SK-N-MC (cell line): Measurements from ENCODE around the gene DOCK4.

Experiments
- EZH2 ChIP-seq: fragments of 200-600 bp; sonication (generic); IDR thresholded peaks from one replicate; pipeline ENCODE4 v1.6.1; 2017; ENCODE audit warnings: antibody characterized with exemption
- FOXP2 ChIP-seq: optimal IDR thresholded peaks from 2 replicates; pipeline ENCODE3; 2011; ENCODE audit warnings: mild to moderate bottlenecking, moderate library complexity; ENCODE audit not compliant: insufficient read depth; ENCODE audit errors: extremely low read length, control extremely low read depth
- POLR2AphosphoS5 ChIP-seq: IDR thresholded peaks from 2 replicates; pipeline ENCODE4 v1.6.1; 2012; ENCODE audit warnings: mild to moderate bottlenecking, low read depth, low read length, borderline replicate concordance

DNA sequence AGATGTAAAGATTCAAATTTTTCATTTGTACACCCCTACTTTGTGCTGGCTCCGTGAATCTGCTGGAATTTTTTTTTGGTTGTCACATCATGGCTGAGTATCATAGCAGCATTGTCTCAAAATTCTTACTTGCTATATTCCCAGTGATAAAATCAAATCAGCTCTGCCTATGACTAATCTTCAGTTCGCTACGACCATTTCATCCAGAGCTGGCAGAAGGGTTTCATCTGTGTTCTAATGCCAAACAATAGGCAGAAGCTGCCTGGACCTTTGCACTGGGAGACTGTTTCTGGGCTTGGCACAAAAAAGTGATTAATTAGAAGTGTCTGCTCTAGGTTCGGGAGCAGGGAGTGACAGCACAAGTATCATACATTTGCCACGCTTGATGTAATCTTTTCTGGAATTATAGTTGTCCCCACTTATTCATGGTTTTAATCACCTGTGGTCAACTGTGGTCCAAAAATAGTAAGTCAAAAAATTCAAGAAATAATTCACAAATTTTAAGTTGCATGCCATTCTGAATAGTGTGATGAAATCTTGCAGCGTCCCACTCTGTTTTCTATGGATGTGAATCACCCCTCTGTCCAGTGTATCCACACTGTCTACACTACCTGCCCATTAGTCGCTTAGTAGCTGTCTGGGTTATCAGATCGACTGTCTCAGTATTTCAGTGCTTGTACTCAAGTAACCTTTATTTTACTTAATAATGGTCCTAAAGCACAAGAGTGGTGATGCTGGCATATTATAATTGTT lies 523.4 kb downstream of the DOCK4 start:
- TF ChIP-seq EZH2: no peak
- TF ChIP-seq FOXP2: no peak
- TF ChIP-seq POLR2AphosphoS5: no peak
